GM12878 (cell line): ENCODE data around the gene TMX3. TPM values are rescaled to one million over a fixed set of nuclear protein-coding genes. Genes with fewer than 3 reads are reported as not detected.

Experiments
- ATAC-seq: fragments of 200-7000 bp; cut with Tn5 transposase; 3 replicates; pipeline ENCODE4 v1.9.1; 2020; ENCODE audit warnings: mild to moderate bottlenecking, moderate library complexity
- BruUV-seq: library from RNA; stranded (reverse); fragments of 400-500 nt; replicated peaks from 2 replicates; lab custom pipeline; 2021; lab: Mats Ljungman, UMichigan
- CTCF ChIA-PET: fragments of 300-600 bp; sonication (Branson Sonifier 250); formaldehyde crosslinking; extraction: SDS; loops from one replicate; lab custom pipeline; 2021; ENCODE audit warnings: inconsistent platforms; lab: Yijun Ruan, JAX
- POLR2A ChIA-PET: fragments of 350-600 bp; formaldehyde crosslinking; extraction: SDS; loops from one replicate; lab custom pipeline; 2021; ENCODE audit warnings: inconsistent platforms; lab: Charles Lee
- RAD21 ChIA-PET: fragments of 300-600 bp; sonication (Branson Sonifier 250); formaldehyde crosslinking; loops from one replicate; lab custom pipeline; 2023; ENCODE audit warnings: antibody characterized with exemption; ENCODE audit not compliant: unreplicated experiment; lab: Charles Lee
- SMC1A ChIA-PET: fragments of 300-600 bp; sonication (Branson Sonifier 250); formaldehyde crosslinking; loops from one replicate; lab custom pipeline; 2023; ENCODE audit not compliant: unreplicated experiment, uncharacterized antibody; lab: Charles Lee
- DNase-seq: peaks from one replicate; pipeline ENCODE4 v3.0.0-alpha.2; 2011; ENCODE audit warnings: low read depth, low spot score
- FAIRE-seq: peaks from 3 replicates; lab custom pipeline; 2011; peaks lifted over from hg19 to GRCh38; lab: Jason Lieb, UNC
- H2AFZ ChIP-seq: 2 replicates; pipeline ENCODE4 v1.6.0; 2011; ENCODE audit warnings: low read depth, low read length, control low read depth; ENCODE audit not compliant: control insufficient read depth
- H3K27ac ChIP-seq: 2 replicates; pipeline ENCODE4 v1.5.1; 2011; ENCODE audit warnings: control low read depth; ENCODE audit not compliant: control insufficient read depth, insufficient read depth
- H3K27me3 ChIP-seq, 2 experiments: replicated peaks in 1 of 2; 2 replicates each; pipeline versions ENCODE4 v1.6.0 to v1.6.1; 2011; ENCODE audit warnings: low read length in 1 of 2; ENCODE audit not compliant: control insufficient read depth in 2 of 2, insufficient read depth in 2 of 2
- H3K36me3 ChIP-seq, 2 experiments: 2 replicates each; pipeline ENCODE4 v1.5.1; 2011; ENCODE audit warnings: low read length in 1 of 2; ENCODE audit not compliant: control insufficient read depth in 2 of 2, insufficient read depth in 2 of 2
- H3K4me1 ChIP-seq: 2 replicates; pipeline ENCODE4 v1.6.1; 2011; ENCODE audit warnings: mild to moderate bottlenecking, low read length, moderate library complexity, mixed read lengths; ENCODE audit not compliant: control insufficient read depth, insufficient read depth
- H3K4me2 ChIP-seq: 2 replicates; pipeline ENCODE4 v1.6.0; 2011; ENCODE audit warnings: control low read depth; ENCODE audit not compliant: control insufficient read depth, insufficient read depth
- H3K4me3 ChIP-seq: fragments of 200-600 bp; sonication (generic); 2 replicates; pipeline ENCODE4 v1.5.1; 2016
- H3K79me2 ChIP-seq: 2 replicates; pipeline ENCODE4 v1.6.0; 2011; ENCODE audit warnings: low read length; ENCODE audit not compliant: control insufficient read depth, insufficient read depth
- H3K9ac ChIP-seq: 2 replicates; pipeline ENCODE4 v1.8.0; 2011; ENCODE audit warnings: low read length, control low read depth, mixed read lengths; ENCODE audit not compliant: control insufficient read depth, insufficient read depth
- H3K9me3 ChIP-seq: replicated peaks from 3 replicates; pipeline ENCODE4 v1.5.1; 2011; ENCODE audit warnings: mild to moderate bottlenecking, low read length; ENCODE audit not compliant: control insufficient read depth, insufficient read depth
- H4K20me1 ChIP-seq: 2 replicates; pipeline ENCODE4 v1.6.0; 2011; ENCODE audit not compliant: control insufficient read depth, insufficient read depth
- BRCA1 ChIP-seq: IDR thresholded peaks from 2 replicates; pipeline ENCODE4 v1.6.1; 2011; ENCODE audit warnings: low read depth, low read length, improper control_type of control experiment
- CBFB ChIP-seq: IDR thresholded peaks from 2 replicates; pipeline ENCODE4 v1.6.1; 2016; ENCODE audit warnings: antibody characterized with exemption, low read depth
- CREB1 ChIP-seq: IDR thresholded peaks from 2 replicates; pipeline ENCODE4 v1.6.1; 2012; ENCODE audit warnings: low read depth, mild to moderate bottlenecking, inconsistent platforms
- CTCF ChIP-seq, 3 experiments: IDR thresholded peaks in 2 of 3; conservative IDR thresholded peaks in 1 of 3; 2 replicates each; pipeline ENCODE4 v1.5.1; 2011; ENCODE audit warnings: low read depth in 3 of 3, low read length in 3 of 3, mild to moderate bottlenecking in 3 of 3, control low read depth in 2 of 3, moderate library complexity in 2 of 3, inconsistent platforms in 1 of 3, mixed read lengths in 1 of 3; ENCODE audit not compliant: control insufficient read depth in 2 of 3, insufficient read depth in 1 of 3; ENCODE audit errors: extremely low read depth in 1 of 3
- POLR2AphosphoS5 ChIP-seq: IDR thresholded peaks from 2 replicates; pipeline ENCODE4 v1.6.1; 2011; ENCODE audit warnings: mild to moderate bottlenecking, low read length, inconsistent platforms
- RAD21 ChIP-seq: IDR thresholded peaks from 2 replicates; pipeline ENCODE4 v1.6.1; 2011; ENCODE audit warnings: mild to moderate bottlenecking, low read depth, low read length, moderate library complexity; ENCODE audit not compliant: insufficient read depth
- RELA ChIP-seq: fragments of 450-650 bp; IDR thresholded peaks from 2 replicates; pipeline ENCODE4 v1.8.0; 2014; ENCODE audit warnings: borderline replicate concordance; ENCODE audit not compliant: partially characterized antibody
- SMC3 ChIP-seq: IDR thresholded peaks from 2 replicates; pipeline ENCODE4 v1.6.1; 2011; ENCODE audit warnings: low read length, improper control_type of control experiment, borderline replicate concordance
- TCF12 ChIP-seq: IDR thresholded peaks from 2 replicates; pipeline ENCODE4 v1.6.1; 2011; ENCODE audit warnings: low read depth, mild to moderate bottlenecking, low read length
- WGBS: methylation state at CpG from one replicate; pipeline ENCODE4 v1.1.6; 2016; ENCODE audit warnings: low lambda C conversion rate; ENCODE audit not compliant: insufficient replicate concordance, insufficient coverage; ENCODE audit errors: missing lambda C conversion rate; 5-methylcytosine and 5-hydroxymethylcytosine counted together
- in situ Hi-C: fragments of 300-500 bp; cut with MboI; formaldehyde crosslinking; loops from 9 replicates; pipeline ENCODE4 v1.14.3; 2018; ENCODE audit warnings: mixed read lengths
- intact Hi-C: fragments of 100-400 bp; cut with micrococcal nuclease; formaldehyde crosslinking; loops from one replicate; pipeline ENCODE4 v1.14.2; 2022; ENCODE audit not compliant: unreplicated experiment
- polyA plus RNA-seq, 11 experiments: library from polyadenylated mRNA; depleted of rRNA in 4 of 11; unstranded in 6 of 11; stranded (reverse) in 5 of 11; fragments of >200 nt; fragmentation: Nextera tagmentation in 4 of 11; fragmentation: Illumina TruSeq in 1 of 11; extraction: Ambion mirVana in 4 of 11; extraction: Trizol in 1 of 11; gene quantifications; 1 replicate in 1 of 11; 2 replicates in 10 of 11; pipeline versions ENCODE4 v1.2.1 to v1.2.3, GENCODE V29; 2011 to 2016; ENCODE audit warnings: inconsistent platforms in 2 of 11, missing spikeins in 2 of 11, low read depth in 1 of 11
- total RNA-seq, 4 experiments: library from RNA; depleted of rRNA in 3 of 4; stranded (reverse); fragments of >200 nt in 3 of 4; fragmentation: Illumina TruSeq in 1 of 4; extraction: Trizol in 1 of 4; gene quantifications; 2 replicates each; pipeline versions ENCODE4 v1.2.1 to v1.2.3, GENCODE V29; 2013 to 2021

TMX3 gene
- total and polyA plus RNA-seq, 10 of the 15 experiments (the other 5 are each of a cell fraction or from before 2014, with no cell fraction given) = 14.2 to 85.6 (median 29.7) TPM

GRCh38 chr18:68735483-68736343 lies 20.8 kb upstream of the TMX3 start:
- intact Hi-C loops (loop anchor here (1.0 to 5.0 kb wide), 2 partner anchors 73 to 1518 kb away; no protein-coding TSS in a partner anchor), in situ Hi-C loops (loop anchor here (25.0 kb wide), 1 partner anchor 1523 kb away; no protein-coding TSS in a partner anchor)
- H3K4me2 ChIP-seq = no peak overlapping the region
- H3K27ac ChIP-seq = no peak overlapping the region
- no TSS peak for BruUV-seq
- DNase-seq = no peak
- H3K79me2 ChIP-seq = no peaks in the 10 kb centered on the region
- SMC1A ChIA-PET = no interaction called here
- no peak overlapping the region for H3K9ac ChIP-seq
- POLR2A ChIA-PET = no interaction called here
- TF ChIP-seq CTCF (IDR thresholded peaks at IDR 0.05 in 2 of 3, conservative IDR thresholded peaks at IDR 0.05 in 1 of 3; ENCODE audit: control insufficient read depth in 2 of 3, extremely low read depth in 1 of 3, insufficient read depth in 1 of 3, low read depth in 3 of 3, low read length in 3 of 3) (peak; percentile 75 to 81 (median 79)), CREB1 (no peak), TCF12 (no peak), POLR2AphosphoS5 (no peak), RELA (no peak), BRCA1 (no peak), CBFB (no peak), SMC3 (peak; percentile 71; the same call in 1 of the 2 replicates), RAD21 (peak; percentile 97)
- no peaks in the 10 kb centered on the region for H3K9me3 ChIP-seq
- CTCF ChIA-PET = interaction anchor here (1.0 kb wide), 1 partner anchor 14 kb away, joined by 3 read pairs; no protein-coding TSS in a partner anchor
- ATAC-seq = peak; percentile 84
- WGBS = 44% methylated on average over 3 of the region's 3 CpGs
- no peaks in the 10 kb centered on the region for H4K20me1 ChIP-seq
- no peak overlapping the region; the same call in 1 of the 2 replicates for H2AFZ ChIP-seq
- FAIRE-seq = peak; percentile 85
- H3K4me1 ChIP-seq = no peaks in the 10 kb centered on the region
- RAD21 ChIA-PET = no interaction called here
- no peaks in the 10 kb centered on the region for H3K36me3 ChIP-seq
- H3K4me3 ChIP-seq = no peak overlapping the region
- no peaks in the 10 kb centered on the region for H3K27me3 ChIP-seq
